ENCODE measurements around the gene CDH4. TPM values are rescaled to one million over a fixed set of nuclear protein-coding genes. Genes with fewer than 3 reads are reported as not detected.

CDH4 gene
- total RNA-seq, 1 donor from 2014 or later, result 3.2 TPM

DNA sequence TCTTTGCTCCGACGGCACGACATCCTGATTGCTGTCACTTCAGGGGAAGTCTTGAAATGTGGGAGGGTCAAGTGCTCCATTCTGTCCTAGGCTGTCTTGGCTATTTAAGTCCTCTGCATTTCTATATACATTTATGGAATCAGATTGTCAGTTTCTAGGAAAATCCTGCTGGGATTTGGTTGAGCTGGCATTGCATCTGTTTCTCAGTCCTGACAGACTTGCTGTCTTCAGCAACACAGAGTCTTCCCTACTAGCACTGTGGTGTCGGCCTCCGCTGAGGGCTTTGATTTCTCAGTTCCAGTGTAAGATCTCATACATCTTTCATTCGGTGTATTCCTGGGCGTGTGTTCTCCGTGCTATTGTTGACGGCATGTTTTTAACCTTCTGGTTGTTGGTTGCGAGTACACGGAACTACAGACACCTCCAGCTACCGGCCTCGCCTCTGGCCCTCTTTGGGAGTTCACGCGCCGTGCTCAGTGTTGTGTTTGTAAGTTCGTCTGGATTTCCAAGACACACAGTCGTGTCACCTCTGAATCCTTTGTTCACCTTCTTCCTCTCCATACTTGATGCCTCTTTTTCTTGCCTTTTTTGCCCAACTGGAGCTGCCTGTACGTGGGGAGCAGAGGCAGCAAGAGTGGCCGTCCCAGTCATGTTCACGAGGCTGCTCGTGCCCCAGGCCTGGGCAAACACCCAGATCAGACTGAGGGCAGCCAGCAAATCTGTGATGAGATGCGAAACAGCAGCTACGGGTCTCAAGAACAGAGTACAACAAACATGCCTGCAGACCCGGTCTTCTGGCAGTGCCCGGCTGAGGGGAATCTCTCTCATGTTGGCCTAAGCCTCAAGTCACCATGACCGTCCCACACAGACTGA, 720.8 kb downstream of the CDH4 start:
- Mint-ChIP-seq H3K4me1 (ENCODE audit: low read depth, unreplicated experiment) (no peaks in the 10 kb centered on the region), H3K27me3 (ENCODE audit: low read depth, unreplicated experiment) (no peaks in the 10 kb centered on the region), H3K36me3 (ENCODE audit: low read depth, unreplicated experiment) (peaks cover 24% of the 10 kb centered on the region), H3K9me3 (ENCODE audit: unreplicated experiment) (no peaks in the 10 kb centered on the region), H3K27ac (ENCODE audit: unreplicated experiment) (no peak overlapping the region), H3K4me3 (ENCODE audit: unreplicated experiment) (no peak overlapping the region)
- Histone ChIP-seq H3K27ac (ENCODE audit: low read depth, low read length) (no peak overlapping the region), H3K9me3 (ENCODE audit: insufficient read depth, low read depth, low read length) (no peaks in the 10 kb centered on the region), H3K4me1 (ENCODE audit: insufficient read depth, low read length) (no peaks in the 10 kb centered on the region), H3K4me2 (ENCODE audit: low read length) (no peak overlapping the region), H2AFZ (ENCODE audit: low read depth, low read length) (no peak overlapping the region), H3K27me3 (ENCODE audit: insufficient read depth, low read length) (no peaks in the 10 kb centered on the region), H3K4me3 (ENCODE audit: insufficient read depth, low read depth, low read length) (no peak overlapping the region), H3K9ac (ENCODE audit: low read length) (no peak overlapping the region), H3K36me3 (ENCODE audit: insufficient read depth, low read length) (peaks cover 3% of the 10 kb centered on the region), H4K20me1 (ENCODE audit: insufficient read depth, low read length) (peaks cover 18% of the 10 kb centered on the region), H3K79me2 (ENCODE audit: insufficient read depth, low read length) (no peaks in the 10 kb centered on the region)
- FAIRE-seq (no peak), DNase-seq (ENCODE audit: low read depth) (no peak)
- TF ChIP-seq EZH2 (IDR thresholded peaks at IDR 0.05; ENCODE audit: insufficient read depth, low read length), result no peak
- TF ChIP-seq, protein P1, sequence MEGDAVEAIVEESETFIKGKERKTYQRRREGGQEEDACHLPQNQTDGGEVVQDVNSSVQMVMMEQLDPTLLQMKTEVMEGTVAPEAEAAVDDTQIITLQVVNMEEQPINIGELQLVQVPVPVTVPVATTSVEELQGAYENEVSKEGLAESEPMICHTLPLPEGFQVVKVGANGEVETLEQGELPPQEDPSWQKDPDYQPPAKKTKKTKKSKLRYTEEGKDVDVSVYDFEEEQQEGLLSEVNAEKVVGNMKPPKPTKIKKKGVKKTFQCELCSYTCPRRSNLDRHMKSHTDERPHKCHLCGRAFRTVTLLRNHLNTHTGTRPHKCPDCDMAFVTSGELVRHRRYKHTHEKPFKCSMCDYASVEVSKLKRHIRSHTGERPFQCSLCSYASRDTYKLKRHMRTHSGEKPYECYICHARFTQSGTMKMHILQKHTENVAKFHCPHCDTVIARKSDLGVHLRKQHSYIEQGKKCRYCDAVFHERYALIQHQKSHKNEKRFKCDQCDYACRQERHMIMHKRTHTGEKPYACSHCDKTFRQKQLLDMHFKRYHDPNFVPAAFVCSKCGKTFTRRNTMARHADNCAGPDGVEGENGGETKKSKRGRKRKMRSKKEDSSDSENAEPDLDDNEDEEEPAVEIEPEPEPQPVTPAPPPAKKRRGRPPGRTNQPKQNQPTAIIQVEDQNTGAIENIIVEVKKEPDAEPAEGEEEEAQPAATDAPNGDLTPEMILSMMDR (IDR thresholded peaks at IDR 0.05; ENCODE audit: insufficient read depth, low read depth, low read length), result no peak

DNA sequence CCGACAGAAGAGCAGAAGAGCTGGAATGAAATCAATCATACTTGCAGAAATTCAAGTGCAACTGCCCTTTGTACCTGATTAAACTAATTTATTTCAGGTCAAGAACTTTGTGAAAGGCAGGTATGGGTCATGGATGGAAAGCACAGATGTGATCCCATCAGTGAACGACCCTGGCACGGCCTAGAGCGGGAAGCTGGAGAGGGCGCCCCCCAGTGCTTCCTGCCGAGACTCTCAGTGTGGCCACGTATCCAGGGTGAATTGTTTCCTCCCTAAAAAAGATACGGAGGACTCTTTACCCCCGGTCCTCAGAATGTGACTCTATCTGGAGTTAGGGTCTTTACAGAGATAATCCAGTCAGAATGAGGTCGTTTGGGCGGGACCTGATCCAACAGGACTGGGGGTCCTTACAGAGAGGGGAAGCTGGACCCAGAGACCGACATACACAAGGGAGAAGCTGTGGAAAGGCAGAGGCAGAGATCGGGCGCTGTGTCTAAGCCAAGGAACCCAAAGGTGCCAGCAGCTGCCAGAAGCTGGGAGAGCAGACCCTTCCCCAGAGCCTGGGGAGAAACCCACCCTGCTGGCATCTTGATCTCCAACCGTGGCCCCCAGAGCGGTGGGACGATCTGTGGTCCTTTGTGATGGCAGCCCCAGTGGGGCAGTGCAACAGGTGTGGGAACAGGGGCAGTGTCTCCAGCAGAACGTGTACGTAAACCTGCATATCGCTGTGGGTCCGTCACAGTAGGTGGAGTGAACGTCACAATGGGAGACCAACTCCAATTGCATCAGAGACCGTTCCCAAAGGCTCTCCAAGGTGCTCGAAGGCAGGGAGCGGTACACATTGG, 721.7 kb downstream of the CDH4 start:
- Mint-ChIP-seq H3K27ac (ENCODE audit: unreplicated experiment) (no peak overlapping the region), H3K27me3 (ENCODE audit: low read depth, unreplicated experiment) (no peaks in the 10 kb centered on the region), H3K4me1 (ENCODE audit: low read depth, unreplicated experiment) (no peaks in the 10 kb centered on the region), H3K36me3 (ENCODE audit: low read depth, unreplicated experiment) (peaks cover 24% of the 10 kb centered on the region), H3K4me3 (ENCODE audit: unreplicated experiment) (no peak overlapping the region), H3K9me3 (ENCODE audit: unreplicated experiment) (no peaks in the 10 kb centered on the region)
- DNase-seq (ENCODE audit: low read depth) (no peak), FAIRE-seq (no peak)
- Histone ChIP-seq H2AFZ (ENCODE audit: low read depth, low read length) (no peak overlapping the region), H3K36me3 (ENCODE audit: insufficient read depth, low read length) (peaks cover 3% of the 10 kb centered on the region), H3K4me1 (ENCODE audit: insufficient read depth, low read length) (no peaks in the 10 kb centered on the region), H3K9ac (ENCODE audit: low read length) (no peak overlapping the region), H3K4me3 (ENCODE audit: insufficient read depth, low read depth, low read length) (no peak overlapping the region), H3K79me2 (ENCODE audit: insufficient read depth, low read length) (no peaks in the 10 kb centered on the region), H3K9me3 (ENCODE audit: insufficient read depth, low read depth, low read length) (no peaks in the 10 kb centered on the region), H3K4me2 (ENCODE audit: low read length) (no peak overlapping the region), H3K27me3 (ENCODE audit: insufficient read depth, low read length) (no peaks in the 10 kb centered on the region), H4K20me1 (ENCODE audit: insufficient read depth, low read length) (peaks cover 18% of the 10 kb centered on the region), H3K27ac (ENCODE audit: low read depth, low read length) (no peak overlapping the region)
- no peak for TF ChIP-seq EZH2 (IDR thresholded peaks at IDR 0.05; ENCODE audit: insufficient read depth, low read length)
- TF ChIP-seq, protein P1 (IDR thresholded peaks at IDR 0.05; ENCODE audit: insufficient read depth, low read depth, low read length), result no peak

Data from astrocyte (in vitro differentiated cells and primary cell).